ENCODE data around the gene ARF5. TPM values are rescaled to one million over a fixed set of nuclear protein-coding genes. Genes with fewer than 3 reads are reported as not detected.

The ARF5 gene
- total RNA-seq, 1 experiment from 2014 or later, result 155 TPM

DNA sequence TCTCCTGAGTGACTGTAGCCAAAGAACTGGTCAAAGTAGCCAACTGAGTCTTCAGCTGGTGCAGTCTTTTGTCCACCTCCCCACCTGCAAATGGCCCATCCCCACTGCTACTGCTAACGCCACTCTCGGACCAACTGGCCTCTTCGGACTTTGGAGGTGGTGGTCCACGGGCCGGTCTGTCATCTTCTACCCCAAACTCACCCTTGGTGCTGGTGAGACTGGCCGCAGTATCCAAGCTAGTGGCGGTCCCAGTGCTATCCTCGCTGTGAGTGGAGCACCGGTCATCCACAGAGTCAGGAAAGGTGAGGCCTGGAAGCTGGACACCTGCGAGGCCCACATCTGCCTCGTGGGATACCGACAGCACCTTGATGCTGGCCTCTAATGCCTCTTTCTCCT is 3.6 kb upstream of the ARF5 start:
- Histone ChIP-seq H3K36me3 (ENCODE audit: control insufficient read depth, insufficient read depth, low read length) (peaks cover 5% of the 10 kb centered on the region; the same call in 1 of the 2 replicates), H3K4me1 (ENCODE audit: control insufficient read depth, insufficient read depth, low read length) (peaks cover 25% of the 10 kb centered on the region), H3K27ac (ENCODE audit: low read length) (peak overlapping the region; percentile 94), H3K27me3 (ENCODE audit: control insufficient read depth, insufficient read depth, low read length) (no peaks in the 10 kb centered on the region), H3K4me3 (ENCODE audit: low read depth in 2 of 2, low read length in 2 of 2) (peak overlapping the region; percentile 80 to 99), H3K9me3 (ENCODE audit: control insufficient read depth, insufficient read depth, low read depth, low read length) (no peaks in the 10 kb centered on the region)
- intact Hi-C loops (cut with micrococcal nuclease; ENCODE audit: unreplicated experiment) (no loop called here), in situ Hi-C loops (cut with HindIII; ENCODE audit: low pct_unique_long_range_greater_than_20kb, low sequenced_read_pairs) (no loop called here)
- DNase-seq (ENCODE audit: low read depth, low spot score), result no peak
- BruUV-seq (replicated peaks), result no TSS peak
- ATAC-seq, result no peak
- ChIA-PET CTCF (no interaction called here), POLR2A (no interaction called here)
- no peak for TF ChIP-seq TCF7L2 (IDR thresholded peaks at IDR 0.05; ENCODE audit: low read depth, low read length)
- TF ChIP-seq SIN3A (IDR thresholded peaks at IDR 0.05; ENCODE audit: borderline replicate concordance, insufficient read depth, low read depth, low read length), result no peak
- no peak for TF ChIP-seq POLR2AphosphoS5 (IDR thresholded peaks at IDR 0.05; ENCODE audit: low read depth, low read length)

DNA sequence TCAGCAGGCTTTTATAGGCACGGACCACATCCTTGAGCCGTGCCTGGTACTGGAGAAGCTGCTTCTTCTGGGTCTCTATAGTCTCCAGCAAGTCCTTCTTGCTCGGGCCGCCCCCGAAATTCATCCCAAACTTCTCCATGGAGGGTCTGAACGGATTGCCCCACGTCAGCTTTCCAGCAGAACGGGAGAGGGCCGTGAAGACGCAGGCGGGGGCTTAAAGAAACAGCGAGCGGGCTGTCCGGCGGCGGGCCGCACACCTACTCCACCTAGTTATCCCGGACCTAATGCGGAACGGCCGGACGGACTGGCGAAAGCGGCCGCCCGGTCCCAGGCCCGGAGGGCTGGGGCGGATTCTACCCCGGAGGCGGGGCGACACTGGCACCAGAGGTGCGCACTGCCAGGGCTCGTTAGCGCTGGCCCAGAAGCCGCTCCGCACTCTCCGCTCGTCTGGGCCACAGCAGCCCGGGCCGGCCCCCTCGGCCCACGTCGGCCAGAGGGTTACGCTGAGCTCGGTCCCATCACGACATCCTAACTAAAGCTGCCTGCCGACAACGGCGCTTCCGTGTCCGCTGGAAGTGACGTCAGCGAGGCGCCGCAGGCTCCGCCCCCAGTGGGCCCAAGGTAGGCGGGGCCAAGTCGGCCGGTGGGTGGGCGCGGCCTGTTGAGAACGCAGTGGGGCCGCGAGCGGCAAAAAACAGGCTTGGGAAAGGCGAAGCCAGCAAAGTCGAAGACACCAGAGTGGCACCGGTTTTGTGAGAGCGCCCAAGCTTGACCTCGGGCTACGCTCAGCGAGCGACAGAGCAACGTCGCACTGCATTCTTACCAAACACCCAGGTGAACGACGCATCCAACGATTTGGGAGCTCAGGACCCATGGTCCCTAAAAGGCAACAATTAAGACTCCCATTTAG is 2.9 kb upstream of the ARF5 start, which contains the start of gene GCC1:
TSS of gene GCC1 (minus strand) at position 553 of the 910 bp plus-strand sequence. CDS start at position 139, 414 bp downstream.
- CTCF ChIA-PET, result no interaction called here
- intact Hi-C loops (cut with micrococcal nuclease; ENCODE audit: unreplicated experiment), result no loop called here
- peak; percentile 86 for ATAC-seq
- Histone ChIP-seq H3K4me1 (ENCODE audit: control insufficient read depth, insufficient read depth, low read length) (peaks cover 26% of the 10 kb centered on the region), H3K9me3 (ENCODE audit: control insufficient read depth, insufficient read depth, low read depth, low read length) (no peaks in the 10 kb centered on the region), H3K27ac (ENCODE audit: low read length) (peak within 1 kb of the TSS; percentile 94), H3K36me3 (ENCODE audit: control insufficient read depth, insufficient read depth, low read length) (peaks cover 5% of the 10 kb centered on the region; the same call in 1 of the 2 replicates), H3K4me3 (ENCODE audit: low read depth in 2 of 2, low read length in 2 of 2) (peak within 1 kb of the TSS; percentile 80 to 99), H3K27me3 (ENCODE audit: control insufficient read depth, insufficient read depth, low read length) (no peaks in the 10 kb centered on the region)
- TF ChIP-seq POLR2AphosphoS5 (IDR thresholded peaks at IDR 0.05; ENCODE audit: low read depth, low read length) (peak; percentile 83), SIN3A (IDR thresholded peaks at IDR 0.05; ENCODE audit: borderline replicate concordance, insufficient read depth, low read depth, low read length) (no peak)
- TSS peak; percentile 69 for BruUV-seq (replicated peaks)
- in situ Hi-C loops (cut with HindIII; ENCODE audit: low pct_unique_long_range_greater_than_20kb, low sequenced_read_pairs), result no loop called here
- DNase-seq (ENCODE audit: low read depth, low spot score), result peak; percentile 53
- POLR2A ChIA-PET, result no interaction called here

DNA sequence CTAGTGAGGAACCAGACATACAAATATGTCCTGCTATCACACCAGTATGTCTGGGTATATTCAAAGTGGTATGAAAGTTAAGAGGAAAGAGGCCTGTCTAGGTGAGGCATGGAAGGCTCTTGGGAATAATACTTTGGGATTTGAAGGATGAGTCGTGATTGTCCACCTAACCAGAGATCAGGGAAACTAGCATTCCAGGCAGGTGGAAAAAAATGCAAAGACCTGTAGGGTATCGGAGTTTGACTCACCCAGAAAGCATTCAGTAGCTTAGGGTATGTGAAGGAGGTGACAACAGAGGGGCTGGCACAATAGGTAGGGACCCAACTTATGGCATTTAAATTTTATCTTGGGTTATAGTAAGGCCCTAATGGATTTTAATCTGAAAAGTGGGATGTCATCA is 1.9 kb upstream of the ARF5 start:
- in situ Hi-C loops (cut with HindIII; ENCODE audit: low pct_unique_long_range_greater_than_20kb, low sequenced_read_pairs), result no loop called here
- BruUV-seq (replicated peaks), result no TSS peak
- peak overlapping the region; percentile 94; the same call in 1 of the 2 replicates for H3K27ac ChIP-seq (ENCODE audit: low read length)
- no peaks in the 10 kb centered on the region for H3K27me3 ChIP-seq (ENCODE audit: control insufficient read depth, insufficient read depth, low read length)
- intact Hi-C loops (cut with micrococcal nuclease; ENCODE audit: unreplicated experiment), result no loop called here
- no peak for ATAC-seq
- H3K36me3 ChIP-seq (ENCODE audit: control insufficient read depth, insufficient read depth, low read length), result peaks cover 5% of the 10 kb centered on the region; the same call in 1 of the 2 replicates
- ChIA-PET CTCF (no interaction called here), POLR2A (interaction anchor here (0.6 kb wide), 1 partner anchor 13 kb away, joined by 8 read pairs; no protein-coding TSS in a partner anchor)
- TF ChIP-seq TCF7L2 (IDR thresholded peaks at IDR 0.05; ENCODE audit: low read depth, low read length), result no peak
- TF ChIP-seq, protein P1, sequence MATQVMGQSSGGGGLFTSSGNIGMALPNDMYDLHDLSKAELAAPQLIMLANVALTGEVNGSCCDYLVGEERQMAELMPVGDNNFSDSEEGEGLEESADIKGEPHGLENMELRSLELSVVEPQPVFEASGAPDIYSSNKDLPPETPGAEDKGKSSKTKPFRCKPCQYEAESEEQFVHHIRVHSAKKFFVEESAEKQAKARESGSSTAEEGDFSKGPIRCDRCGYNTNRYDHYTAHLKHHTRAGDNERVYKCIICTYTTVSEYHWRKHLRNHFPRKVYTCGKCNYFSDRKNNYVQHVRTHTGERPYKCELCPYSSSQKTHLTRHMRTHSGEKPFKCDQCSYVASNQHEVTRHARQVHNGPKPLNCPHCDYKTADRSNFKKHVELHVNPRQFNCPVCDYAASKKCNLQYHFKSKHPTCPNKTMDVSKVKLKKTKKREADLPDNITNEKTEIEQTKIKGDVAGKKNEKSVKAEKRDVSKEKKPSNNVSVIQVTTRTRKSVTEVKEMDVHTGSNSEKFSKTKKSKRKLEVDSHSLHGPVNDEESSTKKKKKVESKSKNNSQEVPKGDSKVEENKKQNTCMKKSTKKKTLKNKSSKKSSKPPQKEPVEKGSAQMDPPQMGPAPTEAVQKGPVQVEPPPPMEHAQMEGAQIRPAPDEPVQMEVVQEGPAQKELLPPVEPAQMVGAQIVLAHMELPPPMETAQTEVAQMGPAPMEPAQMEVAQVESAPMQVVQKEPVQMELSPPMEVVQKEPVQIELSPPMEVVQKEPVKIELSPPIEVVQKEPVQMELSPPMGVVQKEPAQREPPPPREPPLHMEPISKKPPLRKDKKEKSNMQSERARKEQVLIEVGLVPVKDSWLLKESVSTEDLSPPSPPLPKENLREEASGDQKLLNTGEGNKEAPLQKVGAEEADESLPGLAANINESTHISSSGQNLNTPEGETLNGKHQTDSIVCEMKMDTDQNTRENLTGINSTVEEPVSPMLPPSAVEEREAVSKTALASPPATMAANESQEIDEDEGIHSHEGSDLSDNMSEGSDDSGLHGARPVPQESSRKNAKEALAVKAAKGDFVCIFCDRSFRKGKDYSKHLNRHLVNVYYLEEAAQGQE (IDR thresholded peaks at IDR 0.05; ENCODE audit: insufficient read depth in 1 of 2, low read depth in 2 of 2, low read length in 1 of 2), result no peak
- TF ChIP-seq SIN3A (IDR thresholded peaks at IDR 0.05; ENCODE audit: borderline replicate concordance, insufficient read depth, low read depth, low read length), result no peak
- TF ChIP-seq POLR2AphosphoS5 (IDR thresholded peaks at IDR 0.05; ENCODE audit: low read depth, low read length), result no peak
- TF ChIP-seq, protein P2, sequence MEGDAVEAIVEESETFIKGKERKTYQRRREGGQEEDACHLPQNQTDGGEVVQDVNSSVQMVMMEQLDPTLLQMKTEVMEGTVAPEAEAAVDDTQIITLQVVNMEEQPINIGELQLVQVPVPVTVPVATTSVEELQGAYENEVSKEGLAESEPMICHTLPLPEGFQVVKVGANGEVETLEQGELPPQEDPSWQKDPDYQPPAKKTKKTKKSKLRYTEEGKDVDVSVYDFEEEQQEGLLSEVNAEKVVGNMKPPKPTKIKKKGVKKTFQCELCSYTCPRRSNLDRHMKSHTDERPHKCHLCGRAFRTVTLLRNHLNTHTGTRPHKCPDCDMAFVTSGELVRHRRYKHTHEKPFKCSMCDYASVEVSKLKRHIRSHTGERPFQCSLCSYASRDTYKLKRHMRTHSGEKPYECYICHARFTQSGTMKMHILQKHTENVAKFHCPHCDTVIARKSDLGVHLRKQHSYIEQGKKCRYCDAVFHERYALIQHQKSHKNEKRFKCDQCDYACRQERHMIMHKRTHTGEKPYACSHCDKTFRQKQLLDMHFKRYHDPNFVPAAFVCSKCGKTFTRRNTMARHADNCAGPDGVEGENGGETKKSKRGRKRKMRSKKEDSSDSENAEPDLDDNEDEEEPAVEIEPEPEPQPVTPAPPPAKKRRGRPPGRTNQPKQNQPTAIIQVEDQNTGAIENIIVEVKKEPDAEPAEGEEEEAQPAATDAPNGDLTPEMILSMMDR (IDR thresholded peaks at IDR 0.05), result no peak
- H3K9me3 ChIP-seq (ENCODE audit: control insufficient read depth, insufficient read depth, low read depth, low read length), result no peaks in the 10 kb centered on the region
- H3K4me1 ChIP-seq (ENCODE audit: control insufficient read depth, insufficient read depth, low read length), result peaks cover 26% of the 10 kb centered on the region
- DNase-seq (ENCODE audit: low read depth, low spot score), result no peak
- H3K4me3 ChIP-seq (ENCODE audit: low read depth in 2 of 2, low read length in 2 of 2), result 0 out of 4 replicates have a peak overlapping the region, but pooled peaks of 1 of the 2 experiments have one; percentile 80
